ENCODE measurements around the gene PSMB11.

Gene PSMB11

GRCh38 chr14:23033801-23034497 lies 8.1 kb upstream of the PSMB11 start:
- no peak overlapping the region for H2AFZ ChIP-seq (ENCODE audit: low read length)
- TF ChIP-seq CTCF (IDR thresholded peaks at IDR 0.05; ENCODE audit: low read length) (no peak), EZH2 (IDR thresholded peaks at IDR 0.05; ENCODE audit: borderline replicate concordance, low read length) (no peak)
- H3F3A ChIP-seq (ENCODE audit: insufficient read depth, low read length): no peaks in the 10 kb centered on the region
- no peaks in the 10 kb centered on the region for H3K9me3 ChIP-seq (ENCODE audit: low read length)
- peaks cover 15% of the 10 kb centered on the region for H3K79me2 ChIP-seq (ENCODE audit: insufficient read depth, low read length)
- H4K20me1 ChIP-seq (ENCODE audit: insufficient read depth, low read length): no peaks in the 10 kb centered on the region
- H3K9ac ChIP-seq (ENCODE audit: low read length): peak overlapping the region; percentile 93
- H3K36me3 ChIP-seq (ENCODE audit: insufficient read depth, low read length): peaks cover 47% of the 10 kb centered on the region
- H3K4me3 ChIP-seq (ENCODE audit: low read depth, low read length, poor library complexity, severe bottlenecking): peak overlapping the region; percentile 92
- H3K27ac ChIP-seq (ENCODE audit: low read depth, low read length, poor library complexity, severe bottlenecking): peak overlapping the region; percentile 84
- peaks cover 19% of the 10 kb centered on the region for H3K4me1 ChIP-seq (ENCODE audit: insufficient read depth, low read length, severe bottlenecking)
- peak overlapping the region; percentile 56 for H3K4me2 ChIP-seq (ENCODE audit: low read length)
- no peaks in the 10 kb centered on the region for H3K9me2 ChIP-seq (ENCODE audit: low read depth, low read length)
- no peaks in the 10 kb centered on the region for H3K27me3 ChIP-seq (ENCODE audit: insufficient read depth, low read length)

- Histone ChIP-seq H3K9me2 (ENCODE audit: low read depth, low read length) (no peaks in the 10 kb centered on the region), H3K4me2 (ENCODE audit: low read length) (peak within 1 kb of the TSS; percentile 56), H3K4me3 (ENCODE audit: low read depth, low read length, poor library complexity, severe bottlenecking) (peak within 1 kb of the TSS; percentile 92), H3K9ac (ENCODE audit: low read length) (peak within 1 kb of the TSS; percentile 93), H2AFZ (ENCODE audit: low read length) (peak within 1 kb of the TSS; percentile 90), H3K79me2 (ENCODE audit: insufficient read depth, low read length) (peaks cover 15% of the 10 kb centered on the region), H3K27me3 (ENCODE audit: insufficient read depth, low read length) (no peaks in the 10 kb centered on the region), H3K27ac (ENCODE audit: low read depth, low read length, poor library complexity, severe bottlenecking) (peak within 1 kb of the TSS; percentile 84), H3K4me1 (ENCODE audit: insufficient read depth, low read length, severe bottlenecking) (peaks cover 19% of the 10 kb centered on the region), H3K36me3 (ENCODE audit: insufficient read depth, low read length) (peaks cover 39% of the 10 kb centered on the region), H3F3A (ENCODE audit: insufficient read depth, low read length) (no peaks in the 10 kb centered on the region), H3K9me3 (ENCODE audit: low read length) (no peaks in the 10 kb centered on the region), H4K20me1 (ENCODE audit: insufficient read depth, low read length) (no peaks in the 10 kb centered on the region)
- TF ChIP-seq EZH2 (IDR thresholded peaks at IDR 0.05; ENCODE audit: borderline replicate concordance, low read length) (no peak), CTCF (IDR thresholded peaks at IDR 0.05; ENCODE audit: low read length) (no peak)
Measured at GRCh38 chr14:23034498-23035302, 7.3 kb upstream of the PSMB11 start, which contains the start of gene PSMB5. Gene PSMB5 (minus strand): TSS chr14:23034900. CDS start chr14:23034881, 19 bp downstream.

- peaks cover 19% of the 10 kb centered on the region for H3K4me1 ChIP-seq (ENCODE audit: insufficient read depth, low read length, severe bottlenecking)
- TF ChIP-seq EZH2 (IDR thresholded peaks at IDR 0.05; ENCODE audit: borderline replicate concordance, low read length) (no peak), CTCF (IDR thresholded peaks at IDR 0.05; ENCODE audit: low read length) (no peak)
- H3F3A ChIP-seq (ENCODE audit: insufficient read depth, low read length): no peaks in the 10 kb centered on the region
- H2AFZ ChIP-seq (ENCODE audit: low read length): peak overlapping the region; percentile 90
- no peaks in the 10 kb centered on the region for H3K9me2 ChIP-seq (ENCODE audit: low read depth, low read length)
- H3K9me3 ChIP-seq (ENCODE audit: low read length): no peaks in the 10 kb centered on the region
- H3K4me2 ChIP-seq (ENCODE audit: low read length): peak overlapping the region; percentile 56
- no peaks in the 10 kb centered on the region for H3K27me3 ChIP-seq (ENCODE audit: insufficient read depth, low read length)
- peaks cover 35% of the 10 kb centered on the region for H3K36me3 ChIP-seq (ENCODE audit: insufficient read depth, low read length)
- H4K20me1 ChIP-seq (ENCODE audit: insufficient read depth, low read length): no peaks in the 10 kb centered on the region
- H3K79me2 ChIP-seq (ENCODE audit: insufficient read depth, low read length): peaks cover 15% of the 10 kb centered on the region
- peak overlapping the region; percentile 93; the same call in 1 of the 2 replicates for H3K9ac ChIP-seq (ENCODE audit: low read length)
- peak overlapping the region; percentile 92 for H3K4me3 ChIP-seq (ENCODE audit: low read depth, low read length, poor library complexity, severe bottlenecking)
- H3K27ac ChIP-seq (ENCODE audit: low read depth, low read length, poor library complexity, severe bottlenecking): peak overlapping the region; percentile 84
Measured at GRCh38 chr14:23035303-23036144, 6.5 kb upstream of the PSMB11 start.

Data from OCI-LY1 (cell line).